Activated T-cell treated with anti-CD3 and anti-CD28 coated beads, Interleukin-2, amount 50 U/mL, for 72 hours (primary cell): ENCODE results near the gene LGI2. TPM values are rescaled to one million over a fixed set of nuclear protein-coding genes. Genes with fewer than 3 reads are reported as not detected.

Experiments used
- ATAC-seq, 2 donors: fragments of 150-1000 bp; cut with Tn5 transposase; replicated peaks in 1 of 2; 2 replicates each; pipeline ENCODE4 v1.10.0; 2021; ENCODE audit warnings: moderate library complexity in 2 of 2, mild to moderate bottlenecking in 1 of 2
- DNase-seq, 2 donors: peaks; one replicate each; pipeline ENCODE4 v3.0.0; 2021 to 2022; ENCODE audit warnings: mixed read lengths in 1 of 2
- H3K27ac Mint-ChIP-seq: one replicate; pipeline ENCODE4 v1.8.0; 2022; ENCODE audit warnings: mild to moderate bottlenecking, moderate library complexity, mixed read lengths
- H3K27me3 Mint-ChIP-seq: one replicate; pipeline ENCODE4 v1.8.0; 2022; ENCODE audit warnings: low read depth, mixed read lengths
- H3K36me3 Mint-ChIP-seq, 2 donors: one replicate each; pipeline ENCODE4 v1.8.0; 2022; ENCODE audit warnings: mixed read lengths in 2 of 2, mild to moderate bottlenecking in 1 of 2; ENCODE audit not compliant: insufficient read depth in 2 of 2
- H3K4me1 Mint-ChIP-seq: one replicate; pipeline ENCODE4 v1.8.0; 2022; ENCODE audit warnings: low read depth, mixed read lengths
- H3K4me3 Mint-ChIP-seq, 2 donors: one replicate each; pipeline ENCODE4 v1.8.0; 2022; ENCODE audit warnings: mild to moderate bottlenecking in 2 of 2, mixed read lengths in 2 of 2, moderate library complexity in 2 of 2
- H3K9me3 Mint-ChIP-seq, 2 donors: one replicate each; pipeline ENCODE4 v1.8.0; 2022; ENCODE audit warnings: mixed read lengths in 2 of 2
- total RNA-seq, 2 donors: library from RNA; stranded (reverse); gene quantifications; one replicate each; pipeline ENCODE4 v1.2.3, GENCODE V29; 2022

The LGI2 gene
- total RNA-seq, 2 donors from 2014 or later: not detected

DNA sequence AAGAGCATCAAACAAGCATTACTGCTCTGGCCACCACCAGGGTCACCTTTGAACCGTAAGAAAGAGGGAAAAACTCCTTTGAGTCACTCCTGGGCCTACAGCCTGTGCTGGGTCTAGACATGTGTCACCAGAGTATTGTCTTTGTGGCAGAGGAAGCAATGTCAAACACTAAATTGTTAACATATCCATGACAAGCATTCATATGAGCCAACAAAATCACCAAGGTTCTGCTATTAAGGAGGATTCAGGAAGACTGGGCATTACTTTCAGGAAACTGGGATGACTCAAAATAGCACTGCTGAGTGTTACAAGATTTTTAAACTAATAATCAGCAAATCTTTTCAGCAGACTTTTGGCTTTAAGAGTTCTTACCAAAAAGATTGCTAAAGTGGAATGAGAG lies 28.1 kb downstream of the LGI2 start:
- H3K4me1 Mint-ChIP-seq: peaks cover 10% of the 10 kb centered on the region
- no peaks in the 10 kb centered on the region for H3K9me3 Mint-ChIP-seq
- no peak overlapping the region for H3K4me3 Mint-ChIP-seq
- H3K27me3 Mint-ChIP-seq: peaks cover 24% of the 10 kb centered on the region
- DNase-seq: no peak
- no peak overlapping the region for H3K27ac Mint-ChIP-seq
- no peak for ATAC-seq
- H3K36me3 Mint-ChIP-seq: no peaks in the 10 kb centered on the region

DNA sequence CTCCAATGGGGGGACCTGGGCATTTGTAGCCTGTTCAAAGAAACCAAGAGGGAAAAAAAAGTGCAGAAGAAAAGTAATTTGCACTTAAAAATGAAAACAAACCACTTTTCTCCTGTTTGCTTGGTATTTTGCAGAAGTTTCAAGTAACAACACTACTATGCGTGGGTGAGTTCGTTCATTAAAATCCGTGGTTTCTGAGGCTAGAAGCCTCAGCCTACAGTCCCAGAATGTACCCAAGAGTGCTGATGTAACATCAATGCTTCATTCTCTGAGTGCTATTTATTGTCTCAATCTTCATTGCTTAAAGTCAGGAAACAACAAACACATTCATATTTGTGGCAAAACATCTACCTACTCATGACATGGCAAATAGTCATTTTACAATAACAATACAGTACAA lies 29.2 kb downstream of the LGI2 start:
- Mint-ChIP-seq H3K9me3 (no peaks in the 10 kb centered on the region), H3K4me3 (no peak overlapping the region), H3K4me1 (peaks cover 10% of the 10 kb centered on the region), H3K27ac (no peak overlapping the region), H3K27me3 (peaks cover 23% of the 10 kb centered on the region), H3K36me3 (no peaks in the 10 kb centered on the region)
- ATAC-seq (no peak), DNase-seq (no peak)

DNA sequence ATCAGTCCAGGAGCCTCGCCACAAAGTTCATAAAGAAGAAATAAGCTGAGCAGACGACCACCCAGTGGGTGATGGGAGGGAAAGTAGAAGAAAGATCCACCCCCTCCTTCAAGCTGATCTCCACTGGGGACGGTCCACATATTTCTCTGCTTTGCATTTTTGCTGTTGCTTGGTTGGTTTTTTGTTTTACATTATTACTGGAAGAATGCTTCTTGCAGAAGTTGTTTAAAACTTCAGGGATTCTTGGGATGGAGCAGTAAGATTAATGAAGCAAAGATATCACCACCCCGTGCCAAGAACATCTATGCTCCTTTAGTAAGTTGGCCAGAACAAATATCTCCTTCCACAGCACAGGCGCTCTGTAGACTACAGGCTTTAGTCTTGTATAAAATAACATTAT lies 30.1 kb downstream of the LGI2 start:
- Mint-ChIP-seq H3K4me3 (no peak overlapping the region), H3K36me3 (no peaks in the 10 kb centered on the region), H3K27ac (no peak overlapping the region), H3K4me1 (peaks cover 10% of the 10 kb centered on the region), H3K9me3 (no peaks in the 10 kb centered on the region), H3K27me3 (peaks cover 16% of the 10 kb centered on the region)
- no peak for ATAC-seq
- no peak for DNase-seq

DNA sequence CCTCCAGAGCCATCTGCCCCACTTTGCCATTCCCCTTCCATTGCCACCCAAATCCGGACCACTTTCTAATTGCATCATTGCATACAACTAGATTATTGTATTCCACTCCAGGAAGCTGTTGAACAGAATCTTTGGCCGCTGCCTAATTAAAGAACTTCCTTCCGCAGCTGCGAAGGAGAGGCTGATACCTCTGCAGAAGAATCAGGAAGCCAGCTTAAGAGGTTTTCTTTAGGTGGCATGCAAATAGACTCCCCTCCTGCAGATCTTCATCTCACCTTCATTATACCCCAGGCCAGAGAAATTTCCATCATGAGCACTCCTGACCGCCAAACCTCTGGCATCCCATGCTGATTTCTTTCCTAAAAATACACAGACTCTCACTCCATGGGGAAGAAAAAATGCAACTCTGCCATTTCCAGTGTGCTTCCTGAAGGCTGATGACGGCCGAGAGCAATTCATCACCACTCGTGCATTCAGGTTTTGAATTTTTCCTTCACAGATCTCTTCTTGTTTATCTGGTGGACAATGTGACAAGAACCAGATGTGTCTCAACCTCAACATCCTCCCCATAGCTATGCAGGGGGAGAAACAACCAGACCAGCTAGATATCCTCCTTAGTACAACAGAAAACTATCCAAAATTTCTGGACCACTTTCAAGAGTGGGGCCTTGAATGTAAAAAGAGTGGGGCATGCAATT lies 31.2 kb downstream of the LGI2 start:
- no peak for ATAC-seq
- no peaks in the 10 kb centered on the region for H3K36me3 Mint-ChIP-seq

DNA sequence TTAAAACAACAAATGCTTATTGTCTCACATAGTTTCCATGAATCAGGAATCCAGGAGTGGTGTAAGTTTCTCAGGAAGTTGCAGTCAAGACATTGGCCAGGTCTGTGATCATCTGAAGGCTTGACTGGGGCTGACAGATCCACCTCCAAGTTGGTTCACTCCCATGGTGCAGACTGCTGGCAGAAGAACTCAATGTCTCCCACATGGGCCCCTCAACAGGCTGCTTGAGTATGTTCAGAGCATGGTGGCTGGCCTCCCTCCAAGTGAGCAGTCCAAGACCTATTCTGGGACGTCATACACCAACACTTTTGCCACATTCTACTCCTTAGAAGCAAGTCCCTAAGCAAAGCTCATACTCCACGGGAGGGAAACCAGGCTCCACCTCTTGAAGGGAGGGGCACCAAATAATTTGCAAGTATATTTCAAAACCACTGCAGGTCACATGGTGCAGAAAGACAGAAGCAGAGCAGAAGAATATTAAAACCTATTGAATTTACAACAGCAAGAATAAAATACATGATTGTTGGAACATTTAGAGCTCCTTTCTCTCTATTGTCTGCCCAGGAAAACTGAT lies 35.3 kb downstream of the LGI2 start:
- H3K4me3 Mint-ChIP-seq: no peak overlapping the region
- ATAC-seq: no peak
- H3K27me3 Mint-ChIP-seq: peaks cover 9% of the 10 kb centered on the region

More for the DNA sequence above, 31.2 kb downstream of the LGI2 start:
- peaks cover 10% of the 10 kb centered on the region for H3K4me1 Mint-ChIP-seq
- no peak overlapping the region for H3K27ac Mint-ChIP-seq
- DNase-seq: no peak
- H3K9me3 Mint-ChIP-seq: no peaks in the 10 kb centered on the region
- H3K4me3 Mint-ChIP-seq: no peak overlapping the region
- H3K27me3 Mint-ChIP-seq: peaks cover 16% of the 10 kb centered on the region

DNA sequence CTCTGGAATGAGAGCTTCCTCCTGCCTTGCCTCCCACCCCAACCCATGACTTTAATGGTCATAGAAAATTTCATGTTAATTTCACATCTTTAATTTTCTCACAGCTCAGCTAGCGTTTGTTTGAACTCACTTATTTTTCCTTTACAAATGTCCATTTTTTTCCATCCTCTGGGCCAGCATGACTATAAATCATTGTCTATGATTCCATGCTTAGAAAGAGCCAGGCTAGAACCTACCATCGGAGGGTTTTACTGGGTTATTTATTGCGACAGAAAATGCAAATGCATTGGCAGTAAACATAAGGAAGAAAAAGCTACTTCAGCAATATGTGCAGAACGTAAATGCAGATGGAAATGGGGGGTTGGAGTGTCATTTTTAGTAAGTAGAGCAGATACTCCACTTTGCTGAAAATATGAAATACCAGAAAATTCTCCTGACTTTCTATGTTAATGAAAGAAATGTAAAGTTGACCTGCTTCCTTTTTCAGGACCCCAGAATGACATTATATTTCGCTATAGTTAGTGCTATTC lies 37.1 kb downstream of the LGI2 start:
- Mint-ChIP-seq H3K27me3 (no peaks in the 10 kb centered on the region), H3K36me3 (no peaks in the 10 kb centered on the region), H3K4me1 (no peaks in the 10 kb centered on the region), H3K27ac (no peak overlapping the region), H3K9me3 (no peaks in the 10 kb centered on the region), H3K4me3 (no peak overlapping the region)
- DNase-seq (no peak), ATAC-seq (no peak)

More for the DNA sequence above, 35.3 kb downstream of the LGI2 start:
- Mint-ChIP-seq H3K4me1 (peaks cover 10% of the 10 kb centered on the region), H3K9me3 (no peaks in the 10 kb centered on the region), H3K36me3 (no peaks in the 10 kb centered on the region), H3K27ac (no peak overlapping the region)
- no peak for DNase-seq

DNA sequence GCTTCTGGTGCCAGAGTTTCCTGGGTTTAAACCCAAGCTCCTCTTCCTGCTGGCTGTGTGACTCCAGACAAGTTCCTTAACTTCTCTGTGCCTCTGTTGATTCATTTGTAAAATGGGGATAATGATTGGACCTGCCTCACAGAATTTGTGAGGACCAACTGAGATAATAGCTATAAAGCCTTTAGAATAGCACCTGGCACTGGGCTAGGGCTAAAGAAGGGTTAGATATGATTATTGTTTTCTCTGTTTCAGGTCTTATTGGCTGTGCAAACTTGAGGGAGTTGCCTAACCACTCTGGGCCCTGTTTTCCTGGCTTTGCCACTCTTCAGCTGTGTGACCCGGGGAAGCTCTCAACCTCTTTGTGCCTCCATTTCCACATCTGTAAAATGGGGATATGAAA lies 37.8 kb downstream of the LGI2 start:
- Mint-ChIP-seq H3K9me3 (no peaks in the 10 kb centered on the region), H3K27me3 (no peaks in the 10 kb centered on the region), H3K36me3 (no peaks in the 10 kb centered on the region), H3K27ac (no peak overlapping the region), H3K4me3 (no peak overlapping the region), H3K4me1 (no peaks in the 10 kb centered on the region)
- ATAC-seq (no peak), DNase-seq (no peak)

DNA sequence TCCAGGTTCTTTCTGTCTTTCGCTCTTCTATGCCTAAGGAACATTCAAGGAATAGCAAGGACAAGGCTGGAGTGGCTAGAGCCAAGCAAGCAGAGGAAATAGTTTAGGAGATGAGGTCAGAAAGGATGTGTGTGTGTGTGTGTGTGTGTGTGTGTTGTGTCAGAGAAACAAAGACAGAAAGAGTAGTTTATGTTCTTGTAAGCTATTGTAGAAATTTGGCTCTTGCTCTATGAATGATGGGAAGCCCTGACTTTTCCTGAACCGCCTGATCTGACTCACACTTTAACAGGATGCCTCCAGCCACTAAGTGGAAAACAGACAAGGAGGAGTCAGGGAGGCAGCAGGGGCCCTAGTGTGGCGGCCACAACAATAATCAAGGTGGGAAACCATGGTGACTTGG lies 39.7 kb downstream of the LGI2 start:
- H3K36me3 Mint-ChIP-seq: no peaks in the 10 kb centered on the region
- no peak overlapping the region for H3K27ac Mint-ChIP-seq
- H3K4me3 Mint-ChIP-seq: no peak overlapping the region
- DNase-seq (no peak), ATAC-seq (no peak)
- H3K9me3 Mint-ChIP-seq: no peaks in the 10 kb centered on the region
- H3K4me1 Mint-ChIP-seq: no peaks in the 10 kb centered on the region
- H3K27me3 Mint-ChIP-seq: no peaks in the 10 kb centered on the region

DNA sequence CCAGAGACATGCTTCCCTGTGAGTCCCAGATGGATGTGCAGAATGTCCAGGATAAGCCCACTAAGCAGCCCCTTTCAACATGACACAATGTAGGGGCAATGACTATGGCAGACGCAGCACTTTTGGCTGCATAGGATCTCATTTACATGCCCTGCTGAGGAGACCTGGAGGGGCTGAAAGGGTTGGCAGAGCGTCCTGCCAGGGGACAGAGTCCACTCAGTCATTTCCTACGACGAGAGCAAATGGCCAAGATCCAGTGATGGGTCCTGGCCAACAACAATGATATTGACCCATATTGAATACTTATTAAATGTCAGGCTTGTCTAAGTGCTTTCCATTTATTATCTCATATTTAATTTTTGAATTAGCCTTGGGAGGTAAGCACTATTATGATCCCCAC lies 41.4 kb downstream of the LGI2 start:
- no peaks in the 10 kb centered on the region for H3K4me1 Mint-ChIP-seq
- H3K36me3 Mint-ChIP-seq: no peaks in the 10 kb centered on the region
- H3K4me3 Mint-ChIP-seq: no peak overlapping the region
- H3K9me3 Mint-ChIP-seq: no peaks in the 10 kb centered on the region
- ATAC-seq (no peak), DNase-seq (no peak)
- no peak overlapping the region for H3K27ac Mint-ChIP-seq
- H3K27me3 Mint-ChIP-seq: no peaks in the 10 kb centered on the region

DNA sequence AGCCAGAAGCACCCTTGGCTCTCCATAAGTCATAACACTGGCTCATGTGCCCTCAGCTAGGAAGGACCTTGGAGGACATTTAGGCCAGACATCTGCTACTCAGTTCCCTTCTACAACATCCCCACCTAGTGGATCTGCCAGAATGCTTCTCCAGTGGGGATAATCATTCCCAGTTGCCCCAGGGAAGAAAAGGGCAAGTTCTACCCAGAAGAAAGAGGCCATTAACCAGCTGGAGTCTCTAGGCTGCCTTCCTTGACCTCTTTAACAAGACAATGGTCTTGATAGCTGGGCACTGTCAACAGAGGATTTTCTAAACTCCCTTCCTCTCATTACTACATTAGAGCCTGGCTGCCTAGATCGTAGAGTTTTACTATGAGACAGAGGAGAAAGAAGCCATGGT lies 42.0 kb downstream of the LGI2 start:
- no peaks in the 10 kb centered on the region for H3K27me3 Mint-ChIP-seq
- no peak overlapping the region for H3K4me3 Mint-ChIP-seq
- no peaks in the 10 kb centered on the region for H3K36me3 Mint-ChIP-seq
- ATAC-seq (no peak), DNase-seq (no peak)
- H3K4me1 Mint-ChIP-seq: no peaks in the 10 kb centered on the region
- H3K27ac Mint-ChIP-seq: no peak overlapping the region
- no peaks in the 10 kb centered on the region for H3K9me3 Mint-ChIP-seq

DNA sequence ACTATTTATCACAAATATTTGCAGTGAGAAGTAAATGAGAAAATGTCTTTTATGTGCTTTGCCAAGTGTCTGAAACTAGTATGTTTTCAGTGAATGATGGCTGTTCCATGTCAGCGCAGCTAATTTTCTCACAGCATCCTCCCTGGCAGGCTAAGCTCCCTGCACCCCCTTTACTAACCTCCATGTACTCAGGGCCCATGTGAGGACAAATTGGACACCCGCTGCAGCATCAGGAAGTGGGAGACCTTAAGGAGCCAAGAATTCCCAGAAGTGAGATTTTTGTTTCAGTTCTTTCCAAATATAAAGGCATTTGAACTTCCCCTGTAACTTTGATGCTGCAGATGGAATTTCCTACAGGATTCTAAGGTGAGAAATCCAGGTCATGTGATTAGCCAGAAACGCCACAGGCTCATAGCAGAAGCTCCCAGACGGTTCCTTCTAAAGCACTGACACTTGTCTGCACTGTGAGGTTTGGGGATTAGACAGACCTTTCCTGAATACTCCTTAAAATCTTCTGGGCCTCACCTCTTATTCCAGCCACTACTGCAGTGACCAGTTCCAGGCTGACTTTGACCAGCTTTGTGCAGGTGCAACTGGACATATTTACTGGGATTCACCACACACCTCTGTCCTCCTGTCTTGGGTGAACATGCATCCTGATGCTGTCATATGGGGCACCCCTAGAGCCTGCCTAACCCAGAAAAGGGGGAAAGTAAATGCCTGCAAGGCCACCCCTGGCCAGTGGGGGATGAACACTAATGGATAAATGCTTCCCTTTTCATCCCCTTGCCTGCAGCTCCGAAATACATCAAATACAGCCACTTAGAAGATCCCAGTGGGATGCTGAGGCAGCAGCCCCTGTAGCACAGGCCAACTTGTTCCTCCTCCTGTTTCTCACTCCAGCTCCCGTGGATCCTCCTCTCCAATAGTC lies 45.9 kb downstream of the LGI2 start:
- no peaks in the 10 kb centered on the region for H3K4me1 Mint-ChIP-seq

DNA sequence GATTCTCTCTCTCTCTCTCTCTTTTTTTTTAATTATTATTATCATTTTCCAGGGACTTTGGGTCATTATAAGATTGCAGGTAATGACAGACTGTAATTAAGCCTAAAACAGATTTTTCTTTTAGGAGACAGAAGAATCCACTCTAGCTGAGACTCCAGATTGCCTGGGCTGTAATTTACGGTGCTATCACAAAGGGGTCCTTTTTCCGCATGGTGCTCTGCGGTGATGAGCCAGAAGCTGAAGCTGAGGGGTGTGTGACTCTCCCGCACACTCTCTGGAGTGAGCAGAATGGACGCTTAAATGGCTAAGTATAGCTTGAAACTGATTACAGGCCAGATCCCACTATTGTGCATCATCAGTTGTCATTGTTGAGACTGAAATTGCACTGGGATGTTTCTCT lies 50.0 kb downstream of the LGI2 start:
- DNase-seq (no peak), ATAC-seq (no peak)
- Mint-ChIP-seq H3K4me1 (no peaks in the 10 kb centered on the region), H3K36me3 (no peaks in the 10 kb centered on the region), H3K27me3 (peaks cover 26% of the 10 kb centered on the region), H3K27ac (no peak overlapping the region), H3K4me3 (no peak overlapping the region), H3K9me3 (no peaks in the 10 kb centered on the region)

More for the DNA sequence above, 45.9 kb downstream of the LGI2 start:
- no peak for DNase-seq
- no peak for ATAC-seq
- Mint-ChIP-seq H3K36me3 (no peaks in the 10 kb centered on the region), H3K4me3 (no peak overlapping the region), H3K27ac (no peak overlapping the region), H3K9me3 (no peaks in the 10 kb centered on the region), H3K27me3 (no peaks in the 10 kb centered on the region)

DNA sequence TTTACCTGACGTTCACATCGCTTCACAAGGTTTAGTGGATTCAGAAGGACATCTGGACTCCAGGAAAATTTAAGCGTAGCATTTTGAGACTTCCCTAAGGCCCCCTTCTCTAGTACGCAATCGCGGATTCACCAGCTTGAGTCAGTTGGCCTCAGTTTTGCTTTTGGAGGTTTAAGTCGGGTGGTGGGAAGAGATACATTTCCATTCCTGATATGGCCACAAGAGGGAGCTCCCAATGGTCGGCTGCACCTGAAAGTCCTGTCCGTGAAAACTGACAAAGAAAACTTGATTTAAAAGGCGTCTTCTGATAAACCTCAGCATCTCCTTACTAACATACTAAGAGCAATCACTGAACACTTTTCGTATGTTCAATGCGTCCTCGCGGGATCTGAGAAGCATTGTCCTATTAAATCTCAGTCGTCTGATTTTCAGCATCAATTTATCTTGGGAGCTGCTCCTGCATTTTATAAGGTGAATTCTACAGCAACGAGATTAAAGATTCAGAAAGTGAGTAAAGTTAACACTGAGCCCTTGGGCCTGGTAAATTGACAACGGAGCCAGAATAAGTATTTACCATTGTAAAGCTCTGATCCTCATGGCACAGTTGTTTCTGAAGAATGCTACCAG lies 50.6 kb downstream of the LGI2 start:
- peaks cover 31% of the 10 kb centered on the region for H3K27me3 Mint-ChIP-seq
- peak; percentile 50 to 53 for ATAC-seq
- no peaks in the 10 kb centered on the region for H3K9me3 Mint-ChIP-seq
- H3K4me3 Mint-ChIP-seq: no peak overlapping the region
- H3K27ac Mint-ChIP-seq: no peak overlapping the region
- DNase-seq: peak; percentile 48 to 61
- no peaks in the 10 kb centered on the region for H3K4me1 Mint-ChIP-seq
- H3K36me3 Mint-ChIP-seq: no peaks in the 10 kb centered on the region
